ENCODE results near the gene NCF2.
A peak's percentile ranks its signal among the peaks of the same experiment; 100 is the strongest.

Gene NCF2

DNA sequence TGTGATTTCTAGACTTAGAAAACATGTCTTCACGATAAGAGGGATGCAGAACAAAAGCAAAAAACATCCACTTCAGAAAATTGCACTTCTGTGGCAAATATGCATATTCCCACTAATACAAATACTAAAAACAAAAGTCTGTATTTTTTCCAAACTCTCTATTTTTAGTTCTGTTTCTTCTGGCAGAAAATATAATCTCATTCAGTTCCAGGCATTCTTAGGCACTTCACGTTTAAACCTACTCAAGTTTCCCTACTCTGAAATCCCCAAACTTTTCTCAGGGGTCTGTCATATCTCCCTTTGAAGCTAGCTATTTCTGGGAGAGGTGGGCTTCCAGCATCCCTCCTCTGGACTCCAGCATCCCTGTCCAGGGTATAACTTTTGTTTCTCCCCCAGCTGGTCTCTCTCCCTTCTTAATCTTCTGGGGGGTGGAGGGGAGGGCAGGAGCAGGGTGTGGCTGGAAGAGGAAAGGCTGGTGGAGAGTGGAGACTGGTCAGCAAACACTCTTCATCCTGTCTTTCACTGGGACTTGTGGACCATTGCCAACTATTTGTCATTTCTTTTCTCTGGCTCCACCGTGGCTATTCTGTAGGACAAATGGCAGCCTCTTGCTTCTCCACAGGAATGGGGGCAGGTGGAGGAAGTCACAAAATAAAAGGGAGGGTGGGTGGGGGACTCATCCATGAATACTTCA, 19.6 kb upstream of the NCF2 start:
- DNase-seq: no peak

DNA sequence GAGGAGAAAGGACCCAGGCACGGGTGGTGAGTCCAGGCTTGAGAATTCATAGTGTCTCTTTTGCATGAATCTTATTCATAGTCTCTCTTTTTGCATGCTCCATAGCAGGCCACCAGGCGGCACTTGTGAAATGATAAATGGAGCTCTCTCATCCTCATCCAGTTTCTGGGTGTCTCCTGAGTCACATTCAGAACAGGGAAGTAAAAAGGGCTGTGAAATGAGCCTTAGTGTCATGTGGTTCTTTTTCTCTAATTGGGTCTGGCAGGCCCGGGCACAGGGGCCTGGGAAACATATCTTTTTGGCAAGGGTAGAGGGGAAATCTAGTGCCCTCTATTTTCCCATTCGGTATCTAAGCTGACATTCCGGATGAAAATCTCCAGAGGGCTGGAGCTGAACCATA, 19.1 kb upstream of the NCF2 start:
- DNase-seq: peak in 1 of 2 experiments; percentile 20

DNA sequence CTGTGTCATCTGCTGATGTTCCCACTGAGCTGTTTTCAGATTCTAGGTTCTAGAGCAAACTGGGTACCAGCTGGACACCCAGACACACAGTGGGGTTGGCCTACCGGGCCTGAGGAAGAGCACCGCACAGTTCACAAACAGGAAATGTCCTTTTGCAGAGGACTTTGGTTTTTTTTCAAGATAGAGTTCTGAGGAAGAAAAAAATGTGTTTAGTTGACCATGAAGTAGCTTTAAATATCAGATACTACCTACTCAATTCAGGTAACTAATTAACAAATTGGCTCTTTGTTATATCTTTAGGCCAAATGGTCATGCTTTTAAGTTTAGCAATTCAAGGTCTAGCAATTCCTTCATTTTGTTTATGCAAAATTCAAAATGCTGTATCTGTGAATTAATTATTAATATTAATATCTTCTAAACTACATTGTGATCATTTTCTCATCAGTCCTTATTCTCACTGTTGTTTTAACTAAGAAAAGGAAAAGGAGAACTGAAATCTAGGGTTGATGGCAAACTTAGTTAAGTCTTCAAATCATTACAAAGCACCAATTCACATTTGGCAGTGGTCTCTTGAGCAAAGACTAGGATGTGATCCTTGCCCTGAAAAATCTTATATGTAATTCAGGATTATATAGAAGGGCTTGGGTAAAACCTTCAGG, 17.2 kb upstream of the NCF2 start:
- no peak for DNase-seq

DNA sequence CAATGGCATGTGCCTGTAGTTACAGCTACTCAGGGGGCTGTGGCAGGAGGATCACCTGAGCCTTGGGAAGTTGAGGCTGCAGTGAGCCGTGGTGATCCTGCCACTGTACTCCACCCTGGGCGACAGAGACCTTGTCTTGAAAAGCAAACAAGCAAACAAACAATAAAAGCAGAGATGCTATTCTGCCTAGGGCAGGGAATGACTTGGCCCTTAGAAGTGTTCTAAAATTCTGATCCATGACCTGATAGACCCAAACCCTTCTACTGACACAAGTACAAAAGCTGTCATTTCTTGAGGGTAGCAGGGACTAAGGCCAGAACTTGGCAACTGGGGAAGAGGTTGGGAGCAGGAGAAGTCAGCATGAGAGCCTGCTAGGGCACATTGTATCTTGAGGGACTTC, 15.6 kb upstream of the NCF2 start:
- no peak for DNase-seq

DNA sequence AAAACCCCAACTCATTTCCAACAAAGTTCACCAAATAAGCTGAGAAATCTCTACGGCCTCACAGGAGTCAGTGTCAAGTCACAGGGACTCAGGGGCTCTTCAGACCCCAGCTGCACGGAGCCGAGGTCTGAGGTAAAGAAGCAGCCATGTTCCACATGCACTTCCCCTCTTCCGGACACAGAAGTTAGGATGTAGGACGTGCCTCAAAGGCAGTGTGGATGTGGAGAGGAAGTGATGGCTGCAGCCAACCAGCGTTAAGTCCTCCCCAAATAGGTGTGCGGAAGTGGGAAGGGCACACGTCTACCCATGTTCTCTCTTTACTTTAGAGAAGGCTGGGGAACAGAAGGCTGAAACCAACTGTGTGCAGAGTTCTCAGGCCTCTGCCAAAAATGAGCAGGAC, 14.6 kb upstream of the NCF2 start:
- DNase-seq: no peak

DNA sequence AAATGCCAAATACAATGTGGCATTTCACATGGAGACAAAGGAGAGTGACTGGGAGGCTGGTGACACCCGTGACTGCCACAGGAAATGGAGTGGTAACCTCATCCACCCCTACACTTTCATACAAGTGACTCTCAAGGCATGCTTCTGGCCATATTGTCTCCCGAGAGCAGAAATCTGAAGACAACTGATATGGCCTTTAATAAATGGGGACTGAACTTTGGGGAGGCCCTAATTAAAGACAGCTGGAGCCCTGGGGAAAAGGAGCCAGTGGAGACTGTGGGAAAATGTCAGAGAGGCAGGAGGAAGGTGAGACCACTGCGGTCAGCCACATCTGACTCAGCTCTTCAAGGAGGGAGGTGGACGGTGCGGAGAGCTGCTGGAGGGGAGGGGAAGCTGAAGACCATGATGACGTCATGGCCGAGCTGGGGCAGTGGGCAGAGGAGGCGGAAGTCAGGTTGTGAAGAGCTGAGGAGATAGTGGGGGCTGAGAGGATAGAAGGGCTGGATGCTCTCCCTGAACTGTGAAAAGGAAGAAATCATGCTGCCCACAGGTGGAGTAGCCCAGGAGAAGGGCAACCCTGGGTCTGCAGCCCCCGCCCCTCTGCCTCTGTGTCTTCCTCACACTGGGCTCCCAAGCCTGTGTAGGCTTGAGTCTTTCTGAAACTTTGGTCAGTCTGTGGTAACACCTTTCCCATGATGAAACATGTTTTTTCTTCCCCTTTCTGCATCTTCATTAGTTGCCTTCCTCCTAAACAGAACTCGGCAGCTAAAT, 14.0 kb upstream of the NCF2 start:
- DNase-seq: no peak

DNA sequence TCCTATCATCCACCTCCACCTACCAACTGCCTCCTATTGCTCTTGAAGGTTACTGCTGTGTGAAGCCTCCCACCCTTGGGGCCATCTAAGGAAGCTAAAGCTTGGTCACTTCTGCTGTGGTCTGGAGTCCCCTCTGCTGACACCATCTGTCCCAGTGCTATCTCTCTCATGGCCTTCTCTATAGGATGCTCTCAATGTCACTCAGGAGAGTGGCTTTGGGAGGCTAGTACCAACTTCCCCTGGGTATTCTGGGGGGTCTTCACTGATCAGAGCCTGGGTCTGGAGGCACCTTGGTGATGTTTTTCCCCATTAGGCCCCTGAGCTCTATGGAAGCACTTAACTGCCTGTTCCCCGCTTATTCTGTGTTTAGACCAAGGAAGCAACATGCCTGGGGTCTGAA, 12.3 kb upstream of the NCF2 start:
- DNase-seq: no peak

DNA sequence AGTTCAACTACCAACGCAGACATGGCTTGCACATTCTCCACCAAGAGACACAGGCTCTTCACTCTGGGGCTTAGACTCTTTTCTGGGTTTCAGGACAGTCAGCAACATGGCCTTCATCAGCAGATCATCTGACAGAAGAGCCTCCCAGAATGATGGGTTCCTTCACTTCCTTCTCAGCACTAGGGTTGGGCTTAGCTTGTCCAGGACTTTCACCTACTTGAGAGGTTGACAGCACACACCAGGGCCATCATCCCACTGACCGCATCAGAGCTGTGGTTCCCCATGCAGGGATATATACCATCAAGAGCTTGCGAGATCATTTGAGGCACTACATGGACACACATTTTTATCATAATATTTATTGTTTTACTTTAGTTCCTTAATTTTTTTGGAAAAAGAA, 10.4 kb upstream of the NCF2 start:
- no peak for DNase-seq

DNA sequence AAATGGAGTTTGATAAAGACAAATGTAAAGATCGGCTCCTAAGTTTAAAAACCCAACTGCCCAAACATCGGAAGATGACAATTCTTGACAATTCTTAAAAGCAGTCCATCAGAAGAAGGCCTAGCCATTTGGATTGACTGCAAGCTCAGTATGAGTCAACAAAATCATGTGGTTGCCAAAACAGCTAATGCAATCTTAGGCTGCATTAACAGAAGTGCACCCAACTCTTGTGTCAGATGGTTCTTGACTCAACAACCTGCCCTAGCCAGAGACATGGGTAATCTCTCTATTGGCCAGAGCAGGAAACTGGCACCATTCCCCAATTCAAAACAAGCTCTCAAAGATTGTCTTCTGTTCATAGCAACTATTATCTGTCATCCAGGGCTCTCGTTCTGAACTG, 9.9 kb upstream of the NCF2 start:
- no peak for DNase-seq

DNA sequence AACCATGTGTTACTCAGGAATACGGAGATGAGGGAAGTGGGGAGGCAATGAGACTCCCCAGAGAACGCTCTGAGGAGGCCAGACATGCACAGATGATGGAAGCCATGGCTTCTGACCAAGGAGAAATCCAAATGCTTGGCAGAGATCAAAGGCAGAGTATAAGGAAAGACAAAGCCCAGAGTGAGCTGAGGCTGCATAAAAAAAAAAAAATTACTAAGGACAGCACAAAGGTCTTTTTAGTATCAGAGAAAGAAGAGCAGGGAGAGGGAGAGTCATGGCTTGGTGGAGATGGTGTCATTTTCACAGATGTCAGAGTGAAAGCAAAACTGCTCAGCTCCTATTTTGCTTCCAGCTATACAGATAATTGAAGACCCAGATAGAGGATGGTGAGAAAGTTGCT, 8.1 kb upstream of the NCF2 start:
- DNase-seq: no peak

DNA sequence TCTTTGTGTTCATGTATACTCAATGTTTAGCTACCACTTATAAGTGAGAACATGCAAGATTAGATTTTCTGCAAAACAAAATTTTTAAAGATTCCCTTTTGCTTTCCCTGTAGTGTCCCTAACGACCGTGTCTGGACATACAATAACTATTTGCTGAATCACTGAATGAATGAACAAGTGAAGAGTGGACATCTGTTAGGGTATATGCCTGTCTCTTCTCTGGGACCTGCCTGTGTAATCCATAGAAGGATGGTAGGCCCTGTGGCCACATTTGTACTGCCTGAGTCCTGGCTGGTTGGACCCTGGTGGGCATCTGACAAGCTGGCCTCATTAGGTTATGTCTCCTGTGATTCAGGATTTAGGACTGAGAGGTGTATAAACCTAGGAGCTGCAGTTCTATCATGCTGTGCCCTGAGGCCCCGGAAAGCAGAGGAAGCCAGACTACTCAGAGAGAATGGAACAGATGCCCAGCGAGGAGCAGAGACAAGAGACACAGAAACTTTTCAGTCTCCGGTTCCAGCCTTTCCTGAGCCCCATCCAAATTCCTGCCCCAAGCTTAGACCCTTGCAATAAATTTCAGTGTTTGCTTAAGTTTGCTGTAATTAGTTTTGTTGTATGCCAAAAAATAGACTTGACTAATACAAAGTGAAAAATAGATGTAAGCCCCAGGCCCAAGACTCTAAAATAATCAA, 7.5 kb upstream of the NCF2 start:
- DNase-seq: no peak

DNA sequence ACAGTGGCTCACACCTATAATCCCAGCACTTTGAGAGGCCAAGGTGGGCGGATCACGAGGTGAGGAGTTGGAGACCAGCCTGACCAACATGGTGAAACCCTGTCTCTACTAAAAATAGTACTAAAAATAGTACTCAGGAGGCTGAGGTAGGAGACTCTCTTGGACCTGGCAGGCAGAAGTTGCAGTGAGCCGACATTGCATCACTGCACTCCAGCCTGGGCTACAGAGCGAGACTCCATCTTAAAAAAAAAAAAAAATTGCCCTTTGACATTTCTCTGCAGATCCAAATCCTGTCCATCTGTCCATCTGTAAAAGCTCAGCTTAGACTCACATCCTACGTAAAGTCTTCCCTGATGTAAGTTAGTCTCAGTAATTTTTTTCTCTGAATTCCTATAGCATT, 6.2 kb upstream of the NCF2 start:
- DNase-seq: no peak

DNA sequence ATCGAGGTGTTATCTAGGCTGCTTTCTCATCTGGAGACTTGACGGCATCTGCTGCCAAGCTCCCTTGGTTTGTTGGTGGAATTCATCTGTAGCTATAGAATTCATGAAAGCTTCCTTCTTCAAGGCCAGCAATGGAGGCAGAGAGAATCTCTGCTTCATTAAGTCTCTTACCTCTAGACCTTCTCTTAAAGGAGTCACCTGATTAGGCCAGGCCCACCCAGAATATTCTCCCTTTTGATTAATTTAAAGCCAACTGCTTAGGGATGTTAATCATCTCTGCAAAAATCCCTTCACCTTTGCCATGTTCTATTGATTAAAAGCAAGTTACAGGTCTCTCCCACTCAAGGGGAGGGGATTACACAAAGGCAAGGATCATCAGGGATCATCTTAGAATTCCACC, 5.3 kb upstream of the NCF2 start:
- DNase-seq: no peak

DNA sequence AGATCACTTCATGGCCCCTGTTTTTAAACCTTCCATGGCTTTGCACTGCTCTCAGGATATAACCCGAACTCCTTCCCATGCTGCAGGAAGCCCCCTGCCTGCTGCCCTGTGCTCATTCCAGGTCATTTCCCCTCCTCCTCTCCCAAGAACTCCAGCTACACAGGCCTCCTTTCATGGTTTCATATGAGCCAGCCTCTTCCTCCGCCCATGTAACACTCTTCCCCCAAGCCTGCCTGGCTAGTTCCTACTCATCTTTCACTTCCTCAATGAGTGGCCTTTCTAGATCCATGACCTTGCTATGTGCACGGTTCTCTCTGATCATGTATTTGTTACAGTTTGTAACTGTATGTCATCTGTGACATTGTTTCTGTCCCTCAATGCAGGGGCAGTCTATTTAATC, 3.1 kb upstream of the NCF2 start:
- no peak for DNase-seq

DNA sequence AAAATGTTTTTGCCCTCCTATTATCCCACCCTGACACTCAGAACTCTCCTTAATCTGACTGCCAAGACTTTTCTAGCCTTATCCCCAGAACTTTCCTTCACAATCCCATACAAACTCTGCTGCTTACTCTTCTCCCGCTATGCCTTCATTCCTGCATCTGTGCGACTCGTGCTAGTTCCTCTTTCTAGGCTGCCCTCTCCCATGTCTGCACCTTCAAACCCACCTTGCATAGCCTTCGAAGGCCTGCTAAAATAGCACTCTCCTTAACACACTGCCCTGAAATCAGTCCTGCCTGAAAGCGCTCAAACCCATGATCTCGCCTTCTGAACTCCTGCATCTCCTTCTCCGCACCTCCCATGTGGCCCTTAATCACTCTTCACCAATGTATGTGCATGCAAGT, 2.5 kb upstream of the NCF2 start:
- DNase-seq: no peak

DNA sequence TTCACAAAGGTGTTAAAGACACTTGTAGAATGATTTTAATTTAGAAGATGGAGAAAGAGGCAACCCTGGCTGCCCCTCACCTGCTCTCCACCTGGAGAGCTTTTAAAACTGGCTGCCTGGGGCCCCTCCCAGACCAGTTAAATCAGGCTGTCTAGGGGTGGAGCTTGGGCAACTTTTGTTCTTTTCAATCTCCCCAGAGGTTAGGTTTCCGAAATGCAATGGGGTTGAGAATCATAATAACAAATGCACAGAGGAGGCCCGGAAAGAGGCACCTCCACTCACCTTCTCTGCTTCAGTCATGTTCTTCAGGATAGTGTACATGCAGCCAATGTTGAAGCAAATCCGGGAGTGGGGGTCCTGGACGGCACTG, 400 bp downstream of the NCF2 start:
- no peak for DNase-seq

DNA sequence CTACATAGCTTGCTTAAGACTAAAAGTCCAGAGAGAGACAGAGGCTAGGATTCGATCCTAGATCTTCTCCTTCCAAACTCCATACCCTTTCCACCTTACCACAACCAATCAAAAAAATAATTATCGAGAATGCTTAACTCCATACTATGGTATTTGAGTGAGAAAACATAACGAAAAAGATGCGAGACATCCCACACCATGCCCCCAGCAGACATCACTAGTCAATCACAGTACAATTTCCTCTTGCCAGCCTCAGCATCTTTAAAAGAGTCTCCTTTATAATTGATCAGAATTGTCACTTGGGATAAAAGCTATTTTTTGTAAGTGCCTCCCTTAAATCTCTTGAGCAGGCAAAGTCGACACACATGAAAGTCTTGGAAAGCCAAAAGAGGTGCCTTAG, 875 bp downstream of the NCF2 start:
- DNase-seq: no peak

DNA sequence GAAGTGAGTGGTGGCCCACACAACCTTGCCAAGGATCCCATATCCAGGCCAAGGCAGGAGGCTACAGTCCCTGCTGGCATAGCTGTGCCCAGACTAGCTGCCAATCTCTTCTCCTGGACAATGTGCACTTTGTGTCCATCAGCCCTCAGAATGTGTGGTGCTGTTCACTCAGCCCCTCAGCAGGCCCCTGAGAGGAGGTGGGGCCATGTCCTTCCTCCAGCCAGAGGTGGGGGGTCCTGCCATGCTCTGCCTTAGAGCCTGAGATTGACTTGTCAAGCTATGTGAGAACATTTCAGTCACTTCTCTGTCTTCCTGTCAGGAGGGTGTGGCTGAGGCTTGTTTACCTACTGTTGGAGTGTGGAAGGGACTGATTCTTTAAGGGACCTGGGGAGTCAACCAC, 1.4 kb downstream of the NCF2 start:
- DNase-seq: no peak

DNA sequence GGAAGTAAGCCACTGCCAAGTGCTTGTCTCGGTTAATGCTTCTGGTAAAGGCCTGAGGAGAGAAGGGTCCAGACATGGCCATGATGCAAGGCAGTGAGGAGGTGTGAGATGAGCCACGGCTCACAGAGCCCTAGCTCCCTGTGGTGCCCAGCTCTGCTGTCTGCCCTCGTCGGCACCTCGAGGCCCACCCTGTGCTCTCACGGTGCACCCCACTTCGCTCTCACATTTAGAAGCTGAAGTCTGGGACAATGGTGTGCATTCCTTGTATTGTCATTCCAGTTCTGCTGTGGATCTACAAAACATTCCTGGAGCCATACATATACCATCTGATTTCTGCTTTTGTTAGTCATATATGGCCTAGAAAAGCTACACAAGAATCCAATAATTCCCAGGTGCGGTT, 3.3 kb downstream of the NCF2 start:
- DNase-seq: no peak

DNA sequence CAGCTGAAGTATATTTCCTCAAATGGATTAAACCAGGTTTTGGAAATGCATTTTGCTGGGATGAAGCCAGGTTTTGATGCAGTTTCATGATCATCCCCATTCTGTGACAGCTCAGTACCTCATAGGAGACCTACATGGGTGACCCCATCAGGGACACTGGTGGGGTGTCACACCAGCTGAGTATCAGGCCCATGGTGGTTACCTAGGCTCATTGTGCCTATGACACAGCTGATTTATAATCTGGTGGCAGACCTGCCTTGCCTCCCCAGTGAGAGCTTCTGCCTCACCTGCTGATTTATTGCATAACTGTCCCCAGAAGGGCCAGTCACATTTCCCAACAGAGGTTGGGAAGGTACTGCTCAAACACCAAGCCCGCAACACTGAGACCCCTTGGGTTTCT, 3.8 kb downstream of the NCF2 start:
- no peak for DNase-seq

DNA sequence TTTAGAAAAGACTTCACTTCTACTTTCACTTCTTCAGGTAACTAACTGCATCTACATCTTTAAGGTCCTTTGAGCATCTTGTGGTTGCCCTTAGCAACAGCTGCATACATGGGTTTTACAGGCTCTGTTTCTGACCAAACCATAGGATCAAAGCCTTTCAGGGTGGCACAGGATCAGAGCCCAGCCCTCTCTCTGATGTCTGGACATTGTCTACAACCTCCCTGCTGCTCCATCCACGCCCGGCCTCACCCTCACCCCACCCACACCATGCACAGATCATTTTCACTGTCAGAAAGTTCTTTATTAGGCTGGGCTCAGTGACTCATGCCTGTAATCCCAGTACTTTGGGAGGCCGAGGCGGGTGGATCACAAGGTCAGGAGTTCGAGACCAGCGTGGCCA, 5.2 kb downstream of the NCF2 start:
- no peak for DNase-seq

DNA sequence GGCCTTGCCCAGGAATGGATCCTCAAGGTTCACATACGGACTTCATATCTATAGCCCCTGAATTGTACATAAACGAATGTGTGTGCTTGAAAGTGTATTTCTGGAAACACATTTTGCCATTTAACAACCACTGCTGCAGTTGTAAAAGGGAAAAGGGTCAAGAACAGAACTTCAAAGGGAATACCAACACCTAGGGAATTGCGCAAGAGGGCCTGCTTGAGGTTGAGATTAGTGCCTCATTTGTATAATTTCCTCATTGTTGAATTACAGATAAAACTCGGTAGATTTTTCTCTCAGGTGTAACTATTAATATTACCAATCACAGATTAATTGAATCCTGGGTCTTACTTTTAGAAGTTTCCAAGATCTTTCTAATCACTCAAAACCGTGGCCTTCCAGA, 6.1 kb downstream of the NCF2 start:
- DNase-seq: no peak

DNA sequence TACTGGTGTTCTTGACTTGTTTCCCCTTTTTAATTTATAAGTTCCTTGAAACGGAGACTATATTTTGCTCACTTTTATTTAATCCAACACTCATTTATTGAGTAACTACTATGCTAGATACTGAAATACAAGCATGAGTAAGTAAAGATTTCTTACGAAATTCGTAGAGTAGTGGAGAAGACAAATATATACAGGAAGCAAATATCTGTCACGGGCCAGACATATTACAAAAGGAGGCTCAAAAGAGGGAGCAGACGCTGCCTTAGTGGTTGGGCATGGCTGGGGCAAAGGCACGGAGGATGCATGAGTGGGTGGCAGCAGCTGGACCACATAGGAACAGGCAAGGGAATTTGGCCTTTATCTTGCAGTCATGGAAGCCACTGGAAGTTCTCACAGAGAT, 6.8 kb downstream of the NCF2 start:
- no peak for DNase-seq

Data from NCI-H524 (cell line).